Parathyroid adenoma (tissue), 2 donors: ENCODE results near the gene ANXA4.
A peak's percentile ranks its signal among the peaks of the same experiment; 100 is the strongest.

Experiments
- H2AFZ ChIP-seq: fragments of 300-600 bp; sonication (generic); one replicate; pipeline ENCODE4 v1.7.0; 2017; ENCODE audit warnings: antibody characterized with exemption, mild to moderate bottlenecking
- H3K27ac ChIP-seq: fragments of 300-600 bp; sonication (generic); one replicate; pipeline ENCODE4 v1.7.0; 2017
- H3K27me3 ChIP-seq: fragments of 300-600 bp; sonication (generic); one replicate; pipeline ENCODE4 v1.7.0; 2017; ENCODE audit warnings: low read length; ENCODE audit not compliant: control insufficient read depth, insufficient read depth
- H3K36me3 ChIP-seq: fragments of 300-600 bp; sonication (generic); one replicate; pipeline ENCODE4 v1.7.0; 2017; ENCODE audit warnings: low read length; ENCODE audit not compliant: control insufficient read depth, insufficient read depth
- H3K4me1 ChIP-seq: fragments of 300-600 bp; sonication (generic); one replicate; pipeline ENCODE4 v1.7.0; 2017; ENCODE audit warnings: control low read depth
- H3K4me2 ChIP-seq: fragments of 300-600 bp; sonication (generic); one replicate; pipeline ENCODE4 v1.7.0; 2017; ENCODE audit warnings: low read length
- H3K4me3 ChIP-seq: fragments of 300-600 bp; sonication (generic); one replicate; pipeline ENCODE4 v1.7.0; 2017; ENCODE audit warnings: low read depth, low read length
- H3K79me2 ChIP-seq: fragments of 300-600 bp; sonication (generic); one replicate; pipeline ENCODE4 v1.7.0; 2017; ENCODE audit warnings: control low read depth
- H3K9ac ChIP-seq: fragments of 300-600 bp; sonication (generic); one replicate; pipeline ENCODE4 v1.7.0; 2017; ENCODE audit warnings: mild to moderate bottlenecking
- H3K9me3 ChIP-seq: fragments of 300-600 bp; sonication (generic); one replicate; pipeline ENCODE4 v1.7.0; 2017; ENCODE audit warnings: low read length; ENCODE audit not compliant: control insufficient read depth
- CTCF ChIP-seq: fragments of 300-600 bp; sonication (generic); IDR thresholded peaks from one replicate; pipeline ENCODE4 v1.7.0; 2017; ENCODE audit warnings: antibody characterized with exemption, mild to moderate bottlenecking
- donor health status: primary hyperparathyroidism.

ANXA4 gene

GRCh38 chr2:69774984-69775982 is 33.3 kb downstream of the ANXA4 start:
- Histone ChIP-seq H3K4me3 (no peak overlapping the region), H3K4me1 (peaks cover 33% of the 10 kb centered on the region), H3K36me3 (no peaks in the 10 kb centered on the region), H3K27me3 (no peaks in the 10 kb centered on the region), H3K4me2 (peak overlapping the region; percentile 73), H3K27ac (peak overlapping the region; percentile 79), H3K79me2 (peaks cover 11% of the 10 kb centered on the region), H3K9ac (no peak overlapping the region), H2AFZ (peak overlapping the region; percentile 45), H3K9me3 (no peaks in the 10 kb centered on the region)
- no peak for TF ChIP-seq CTCF

GRCh38 chr2:69776886-69777785 is 35.2 kb downstream of the ANXA4 start:
- Histone ChIP-seq H2AFZ (no peak overlapping the region), H3K4me1 (peaks cover 45% of the 10 kb centered on the region), H3K36me3 (no peaks in the 10 kb centered on the region), H3K4me2 (peak overlapping the region; percentile 51), H3K27ac (peak overlapping the region; percentile 0), H3K9me3 (no peaks in the 10 kb centered on the region), H3K27me3 (no peaks in the 10 kb centered on the region), H3K9ac (no peak overlapping the region), H3K79me2 (peaks cover 3% of the 10 kb centered on the region), H3K4me3 (no peak overlapping the region)
- no peak for TF ChIP-seq CTCF

GRCh38 chr2:69777786-69778105 is 35.8 kb downstream of the ANXA4 start:
- H3K36me3 ChIP-seq = no peaks in the 10 kb centered on the region
- H3K9ac ChIP-seq = no peak overlapping the region
- peak overlapping the region; percentile 0 for H3K27ac ChIP-seq
- H2AFZ ChIP-seq = no peak overlapping the region
- peaks cover 46% of the 10 kb centered on the region for H3K4me1 ChIP-seq
- H3K79me2 ChIP-seq = peaks cover 3% of the 10 kb centered on the region
- H3K4me2 ChIP-seq = peak overlapping the region; percentile 51
- H3K9me3 ChIP-seq = no peaks in the 10 kb centered on the region
- no peaks in the 10 kb centered on the region for H3K27me3 ChIP-seq
- no peak for TF ChIP-seq CTCF
- H3K4me3 ChIP-seq = peak overlapping the region; percentile 12

- Histone ChIP-seq H3K4me2 (peak overlapping the region; percentile 9), H3K27ac (peak overlapping the region; percentile 90), H3K9ac (no peak overlapping the region), H3K79me2 (no peaks in the 10 kb centered on the region), H3K4me3 (no peak overlapping the region), H3K4me1 (peaks cover 44% of the 10 kb centered on the region), H3K27me3 (no peaks in the 10 kb centered on the region), H3K9me3 (no peaks in the 10 kb centered on the region), H2AFZ (no peak overlapping the region), H3K36me3 (no peaks in the 10 kb centered on the region)
- TF ChIP-seq CTCF = no peak
Observed at GRCh38 chr2:69779258-69780001, 37.5 kb downstream of the ANXA4 start.
